Kasumi-1 (cell line): ENCODE data around the gene GJB4.

ENCODE experiments used
- DNase-seq, 2 experiments: peaks; one replicate each; lab custom pipeline; 2025; lab: John Stamatoyannopoulos, UW

GJB4 gene

GRCh38 chr1:34778381-34778780 is 18.8 kb downstream of the GJB4 start:
- no peak for DNase-seq

GRCh38 chr1:34779005-34779404 is 19.5 kb downstream of the GJB4 start:
- DNase-seq: no peak

- no peak for DNase-seq
Observed at GRCh38 chr1:34779526-34779925, 20.0 kb downstream of the GJB4 start.

GRCh38 chr1:34779962-34780361 is 20.4 kb downstream of the GJB4 start:
- no peak for DNase-seq

- DNase-seq: no peak
Observed at GRCh38 chr1:34780528-34780927, 21.0 kb downstream of the GJB4 start.

GRCh38 chr1:34781071-34781843 is 21.7 kb downstream of the GJB4 start, which contains the start of gene GJB3:
Gene GJB3 (plus strand): TSS chr1:34781214. CDS start chr1:34784763, 3,549 bp downstream.
- DNase-seq: no peak

GRCh38 chr1:34781844-34782391 is 22.4 kb downstream of the GJB4 start:
- DNase-seq: no peak

GRCh38 chr1:34784751-34785221 is 25.2 kb downstream of the GJB4 start:
- peak in 1 of 2 experiments; percentile 3 for DNase-seq

GRCh38 chr1:34785231-34785874 is 25.8 kb downstream of the GJB4 start:
- DNase-seq: no peak

- no peak for DNase-seq
Observed at GRCh38 chr1:34785875-34786470, 26.4 kb downstream of the GJB4 start.

- DNase-seq: peak; percentile 65 to 81
Observed at GRCh38 chr1:34786521-34787325, 27.2 kb downstream of the GJB4 start.

- peak; percentile 45 to 59 for DNase-seq
Observed at GRCh38 chr1:34787461-34788420, 28.2 kb downstream of the GJB4 start.

- DNase-seq: no peak
Observed at GRCh38 chr1:34790985-34791384, 31.4 kb downstream of the GJB4 start.

GRCh38 chr1:34792424-34792823 is 32.9 kb downstream of the GJB4 start:
- DNase-seq: no peak

- no peak for DNase-seq
Observed at GRCh38 chr1:34792868-34793727, 33.6 kb downstream of the GJB4 start, which contains the start of gene GJA4. Gene GJA4 (plus strand): TSS chr1:34792999. CDS start chr1:34794214, 1,215 bp downstream.

- DNase-seq: no peak
Observed at GRCh38 chr1:34794001-34794789, 34.7 kb downstream of the GJB4 start.

GRCh38 chr1:34794790-34795180 is 35.2 kb downstream of the GJB4 start:
- no peak for DNase-seq

- no peak for DNase-seq
Observed at GRCh38 chr1:34795916-34796315, 36.4 kb downstream of the GJB4 start.

- no peak for DNase-seq
Observed at GRCh38 chr1:34796990-34797389, 37.5 kb downstream of the GJB4 start.
